Trophoblast cell (in vitro differentiated cells and primary cell): ENCODE data around the gene CRHBP.

Experiments used
- DNase-seq, 2 donors: peaks; one replicate each; pipeline ENCODE4 v3.0.0-alpha.2; 2016
- H2AFZ ChIP-seq: 2 replicates; pipeline ENCODE4 v1.6.1; 2013; ENCODE audit warnings: low read length, moderate library complexity, mild to moderate bottlenecking; ENCODE audit not compliant: insufficient read depth, poor library complexity
- H2AK5ac ChIP-seq: 2 replicates; pipeline ENCODE4 v1.6.1; 2013; ENCODE audit warnings: mild to moderate bottlenecking, low read length
- H2BK120ac ChIP-seq: 2 replicates; pipeline ENCODE4 v1.6.1; 2013; ENCODE audit warnings: low read length, mild to moderate bottlenecking, moderate library complexity; ENCODE audit not compliant: insufficient read depth, poor library complexity
- H2BK12ac ChIP-seq: 2 replicates; pipeline ENCODE4 v1.6.1; 2013; ENCODE audit warnings: mild to moderate bottlenecking, low read length, moderate library complexity
- H2BK5ac ChIP-seq: 2 replicates; pipeline ENCODE4 v1.6.1; 2013; ENCODE audit warnings: low read length, low read depth, moderate library complexity, mild to moderate bottlenecking; ENCODE audit not compliant: poor library complexity
- H3K14ac ChIP-seq: 2 replicates; pipeline ENCODE4 v1.6.1; 2013; ENCODE audit warnings: mild to moderate bottlenecking, low read length
- H3K18ac ChIP-seq: 2 replicates; pipeline ENCODE4 v1.6.1; 2013; ENCODE audit warnings: mild to moderate bottlenecking, low read length
- H3K23ac ChIP-seq: 2 replicates; pipeline ENCODE4 v1.6.1; 2013; ENCODE audit warnings: low read length
- H3K27ac ChIP-seq: 2 replicates; pipeline ENCODE4 v1.5.1; 2013; ENCODE audit warnings: low read depth, mild to moderate bottlenecking, inconsistent platforms, low read length, moderate library complexity
- H3K27me3 ChIP-seq: 2 replicates; pipeline ENCODE4 v1.6.1; 2013; ENCODE audit warnings: inconsistent platforms, mild to moderate bottlenecking, low read length, moderate library complexity; ENCODE audit not compliant: insufficient read depth
- H3K36me3 ChIP-seq, 2 experiments: 1 replicate in 1 of 2; 2 replicates in 1 of 2; pipeline ENCODE4 v1.6.1; 2013; ENCODE audit warnings: low read length in 2 of 2, mild to moderate bottlenecking in 2 of 2, moderate library complexity in 1 of 2; ENCODE audit not compliant: insufficient read depth in 2 of 2, control insufficient read depth in 1 of 2
- H3K4ac ChIP-seq: 2 replicates; pipeline ENCODE4 v1.6.1; 2013; ENCODE audit warnings: low read depth, mild to moderate bottlenecking, low read length, moderate library complexity
- H3K4me1 ChIP-seq, 2 experiments: 1 replicate in 1 of 2; 2 replicates in 1 of 2; pipeline ENCODE4 v1.6.1; 2013; ENCODE audit warnings: low read length in 2 of 2, mild to moderate bottlenecking in 2 of 2, moderate library complexity in 1 of 2; ENCODE audit not compliant: insufficient read depth in 2 of 2, control insufficient read depth in 1 of 2
- H3K4me2 ChIP-seq: 2 replicates; pipeline ENCODE4 v1.6.1; 2013; ENCODE audit warnings: inconsistent platforms, mild to moderate bottlenecking, low read length, moderate library complexity
- H3K4me3 ChIP-seq: 2 replicates; pipeline ENCODE4 v1.5.1; 2013; ENCODE audit warnings: mild to moderate bottlenecking, low read depth, low read length, inconsistent platforms
- H3K79me1 ChIP-seq: one replicate; pipeline ENCODE4 v1.6.1; 2013; ENCODE audit warnings: low read length
- H3K79me2 ChIP-seq: 2 replicates; pipeline ENCODE4 v1.6.1; 2013; ENCODE audit warnings: low read length, mild to moderate bottlenecking; ENCODE audit not compliant: control insufficient read depth, insufficient read depth, poor library complexity
- H3K9ac ChIP-seq: 2 replicates; pipeline ENCODE4 v1.6.1; 2013; ENCODE audit warnings: mild to moderate bottlenecking, low read length
- H3K9me3 ChIP-seq: 2 replicates; pipeline ENCODE4 v1.6.1; 2013; ENCODE audit warnings: low read depth, mild to moderate bottlenecking, control low read depth, inconsistent platforms, low read length; ENCODE audit not compliant: insufficient read depth
- H4K12ac ChIP-seq: 2 replicates; pipeline ENCODE4 v1.6.1; 2013; ENCODE audit warnings: low read depth, mild to moderate bottlenecking, low read length, moderate library complexity
- H4K8ac ChIP-seq: 2 replicates; pipeline ENCODE4 v1.6.1; 2013; ENCODE audit warnings: low read depth, mild to moderate bottlenecking, low read length, moderate library complexity
- H4K91ac ChIP-seq: one replicate; pipeline ENCODE4 v1.6.1; 2013; ENCODE audit warnings: low read depth, mild to moderate bottlenecking, low read length, moderate library complexity
- WGBS: extraction: QIAGEN DNeasy Blood & Tissue Kit; methylation state at CpG from one replicate; pipeline ENCODE4 v1.1.7; 2013; ENCODE audit warnings: missing lambda C conversion rate; ENCODE audit not compliant: insufficient read length, insufficient coverage; ENCODE audit errors: extremely low coverage; 5-methylcytosine and 5-hydroxymethylcytosine counted together

Gene CRHBP

DNA sequence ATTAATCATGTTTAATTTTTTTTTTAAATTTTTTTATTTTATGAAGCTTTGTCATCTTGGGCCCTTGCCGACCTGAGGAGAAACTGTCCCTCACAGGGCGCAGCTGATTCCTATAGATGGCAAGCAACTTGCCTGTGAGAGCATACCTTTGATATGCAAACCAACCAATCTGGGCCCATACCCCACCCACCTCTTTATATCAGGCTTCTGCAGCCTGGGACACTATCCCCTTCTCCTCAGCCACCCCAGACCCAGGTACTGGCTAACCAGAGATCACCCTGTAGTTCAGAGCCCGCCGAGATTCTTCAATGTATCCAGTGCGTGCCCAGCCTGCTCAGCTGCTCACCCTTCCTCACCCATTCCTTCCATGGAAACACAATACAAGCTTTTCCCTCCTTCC, 58.7 kb downstream of the CRHBP start:
- Histone ChIP-seq H3K14ac (no peak overlapping the region), H3K27me3 (no peaks in the 10 kb centered on the region), H2BK12ac (no peak overlapping the region), H2AK5ac (no peak overlapping the region), H2BK5ac (no peak overlapping the region), H4K91ac (no peak overlapping the region), H3K36me3 (no peaks in the 10 kb centered on the region), H4K8ac (no peak overlapping the region), H3K9ac (no peak overlapping the region), H2AFZ (no peak overlapping the region), H4K12ac (no peak overlapping the region), H3K4me3 (no peak overlapping the region), H2BK120ac (no peak overlapping the region), H3K4ac (no peak overlapping the region), H3K27ac (no peak overlapping the region), H3K23ac (no peak overlapping the region), H3K79me1 (no peaks in the 10 kb centered on the region), H3K18ac (no peak overlapping the region), H3K4me2 (no peak overlapping the region), H3K4me1 (no peaks in the 10 kb centered on the region), H3K79me2 (no peaks in the 10 kb centered on the region), H3K9me3 (no peaks in the 10 kb centered on the region)
- no peak for DNase-seq
- no CpG with 5 or more reads among the region's 5 CpGs for WGBS

DNA sequence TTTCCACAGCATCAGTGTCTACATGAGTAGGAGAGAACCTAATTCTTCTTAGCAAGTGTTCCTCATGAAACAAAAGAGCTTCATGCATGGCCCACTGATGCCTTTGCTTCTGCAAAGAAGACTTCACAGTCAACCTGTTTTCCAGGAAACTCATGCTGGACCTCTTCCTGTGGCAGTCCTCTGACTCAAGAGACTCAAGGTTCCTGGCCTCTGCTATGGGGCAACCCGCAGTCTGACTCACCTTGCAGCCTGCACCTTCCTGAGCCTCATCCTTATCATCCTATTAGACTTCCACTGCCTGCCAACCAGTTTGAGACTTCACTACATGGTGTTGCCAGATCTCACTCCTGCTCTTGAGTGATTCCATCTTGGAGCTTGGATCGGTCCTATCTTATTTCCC, 59.8 kb downstream of the CRHBP start:
- H3K4me1 ChIP-seq: no peaks in the 10 kb centered on the region
- no peak overlapping the region for H4K91ac ChIP-seq
- no peak overlapping the region for H3K4me2 ChIP-seq

DNA sequence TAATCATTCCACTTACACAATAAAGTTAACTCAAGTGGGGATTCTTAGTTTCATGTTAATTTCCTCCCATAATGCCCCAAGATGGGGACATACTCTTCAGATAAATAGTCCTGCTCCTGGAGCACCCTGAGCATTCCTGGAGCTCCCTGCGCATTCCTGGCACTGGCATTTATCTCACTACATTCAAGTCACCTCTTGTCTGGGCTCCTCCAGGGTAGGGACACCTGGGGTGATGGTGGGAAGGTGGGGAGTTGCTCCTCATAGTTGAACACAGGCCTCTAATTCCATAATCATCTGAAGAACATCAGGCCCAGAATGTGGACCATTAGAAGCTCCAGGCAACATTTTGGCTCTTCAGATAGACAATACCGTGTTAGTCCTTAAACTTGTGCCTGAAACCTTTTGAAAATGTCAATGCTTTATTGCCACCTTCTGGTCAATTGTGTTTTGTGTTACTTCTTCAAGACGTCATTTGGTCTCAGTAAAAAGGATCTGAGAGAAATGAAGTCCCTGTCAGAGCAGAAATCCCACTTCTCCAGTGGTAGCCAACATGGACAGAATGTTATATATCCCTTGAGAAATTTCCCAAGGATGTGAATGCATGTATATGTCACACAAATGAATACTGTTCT, 63.2 kb downstream of the CRHBP start:
- H3K4me1 ChIP-seq: no peaks in the 10 kb centered on the region
- H2AK5ac ChIP-seq: no peak overlapping the region
- no peaks in the 10 kb centered on the region for H3K36me3 ChIP-seq
- no peak overlapping the region for H3K4ac ChIP-seq
- no peak overlapping the region for H3K23ac ChIP-seq
- H2BK120ac ChIP-seq: no peak overlapping the region
- no peak overlapping the region for H3K27ac ChIP-seq
- H3K9me3 ChIP-seq: no peaks in the 10 kb centered on the region
- H2BK5ac ChIP-seq: no peak overlapping the region
- no peak overlapping the region for H3K14ac ChIP-seq
- no CpG with 5 or more reads among the region's 3 CpGs for WGBS
- H3K27me3 ChIP-seq: no peaks in the 10 kb centered on the region
- no peak overlapping the region for H4K8ac ChIP-seq
- H2BK12ac ChIP-seq: no peak overlapping the region
- H3K4me3 ChIP-seq: no peak overlapping the region
- no peak overlapping the region for H4K91ac ChIP-seq
- H2AFZ ChIP-seq: no peak overlapping the region
- no peaks in the 10 kb centered on the region for H3K79me1 ChIP-seq
- no peak overlapping the region for H4K12ac ChIP-seq
- no peaks in the 10 kb centered on the region for H3K79me2 ChIP-seq
- H3K4me2 ChIP-seq: no peak overlapping the region
- no peak overlapping the region for H3K9ac ChIP-seq
- no peak overlapping the region for H3K18ac ChIP-seq
- peak; percentile 13 to 67 for DNase-seq

More for the DNA sequence above, 59.8 kb downstream of the CRHBP start:
- no CpG with 5 or more reads among the region's 2 CpGs for WGBS
- Histone ChIP-seq H2BK5ac (no peak overlapping the region), H2BK12ac (no peak overlapping the region), H2AFZ (no peak overlapping the region), H3K36me3 (no peaks in the 10 kb centered on the region), H3K79me2 (no peaks in the 10 kb centered on the region), H3K9me3 (no peaks in the 10 kb centered on the region), H3K79me1 (no peaks in the 10 kb centered on the region), H3K27ac (no peak overlapping the region), H3K23ac (no peak overlapping the region), H3K27me3 (no peaks in the 10 kb centered on the region), H3K9ac (no peak overlapping the region), H4K8ac (no peak overlapping the region), H3K18ac (no peak overlapping the region), H3K4me3 (no peak overlapping the region), H3K14ac (no peak overlapping the region), H4K12ac (no peak overlapping the region), H2AK5ac (no peak overlapping the region), H2BK120ac (no peak overlapping the region), H3K4ac (no peak overlapping the region)
- DNase-seq: peak; percentile 54 to 60

DNA sequence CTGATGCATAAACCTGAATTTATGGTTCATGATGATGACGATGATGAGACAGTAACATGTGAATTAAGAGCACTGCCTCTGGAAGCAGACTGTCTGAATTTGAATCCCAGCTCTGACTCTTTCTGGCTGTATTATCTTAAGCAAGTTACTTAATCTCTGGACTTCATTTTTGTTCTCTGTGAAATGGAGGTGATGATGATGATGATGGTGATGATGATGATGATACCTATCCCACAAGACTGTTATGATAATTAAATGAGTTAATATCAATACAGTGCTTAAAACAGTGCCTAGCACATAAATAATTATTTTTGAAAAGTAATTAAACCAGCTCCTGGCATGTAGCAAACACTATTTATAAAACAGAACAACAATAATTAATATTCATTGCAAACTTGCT, 64.1 kb downstream of the CRHBP start:
- no CpG with 5 or more reads among the region's 1 CpG for WGBS
- no peak overlapping the region for H2AK5ac ChIP-seq

More for the DNA sequence above, 64.1 kb downstream of the CRHBP start:
- no peak for DNase-seq
- H3K27me3 ChIP-seq: no peaks in the 10 kb centered on the region
- H4K12ac ChIP-seq: no peak overlapping the region
- H3K18ac ChIP-seq: no peak overlapping the region
- no peaks in the 10 kb centered on the region for H3K79me1 ChIP-seq
- H4K8ac ChIP-seq: no peak overlapping the region
- no peak overlapping the region for H3K4ac ChIP-seq
- no peak overlapping the region for H3K27ac ChIP-seq
- no peak overlapping the region for H2BK12ac ChIP-seq
- no peaks in the 10 kb centered on the region for H3K4me1 ChIP-seq
- no peak overlapping the region for H3K4me2 ChIP-seq
- no peak overlapping the region for H2BK120ac ChIP-seq
- H3K9ac ChIP-seq: no peak overlapping the region
- H2BK5ac ChIP-seq: no peak overlapping the region
- no peak overlapping the region for H4K91ac ChIP-seq
- no peaks in the 10 kb centered on the region for H3K9me3 ChIP-seq
- no peak overlapping the region for H3K23ac ChIP-seq
- H3K36me3 ChIP-seq: no peaks in the 10 kb centered on the region
- no peak overlapping the region for H2AFZ ChIP-seq
- no peak overlapping the region for H3K14ac ChIP-seq
- H3K4me3 ChIP-seq: no peak overlapping the region
- no peaks in the 10 kb centered on the region for H3K79me2 ChIP-seq
